22Rv1 (cell line): Measurements from ENCODE around the gene ARSG.

Experiments
- H3K27ac ChIP-seq: fragments of 450-650 bp; 2 replicates; pipeline ENCODE4 v1.5.1; 2017
- CTCF ChIP-seq: fragments of 450-650 bp; IDR thresholded peaks from 2 replicates; pipeline ENCODE4 v1.5.1; 2017; ENCODE audit warnings: mild to moderate bottlenecking
- ZFX ChIP-seq: fragments of 450-650 bp; IDR thresholded peaks from 2 replicates; pipeline ENCODE4 v1.6.1; 2017; ENCODE audit warnings: antibody characterized with exemption, borderline replicate concordance

ARSG gene

DNA sequence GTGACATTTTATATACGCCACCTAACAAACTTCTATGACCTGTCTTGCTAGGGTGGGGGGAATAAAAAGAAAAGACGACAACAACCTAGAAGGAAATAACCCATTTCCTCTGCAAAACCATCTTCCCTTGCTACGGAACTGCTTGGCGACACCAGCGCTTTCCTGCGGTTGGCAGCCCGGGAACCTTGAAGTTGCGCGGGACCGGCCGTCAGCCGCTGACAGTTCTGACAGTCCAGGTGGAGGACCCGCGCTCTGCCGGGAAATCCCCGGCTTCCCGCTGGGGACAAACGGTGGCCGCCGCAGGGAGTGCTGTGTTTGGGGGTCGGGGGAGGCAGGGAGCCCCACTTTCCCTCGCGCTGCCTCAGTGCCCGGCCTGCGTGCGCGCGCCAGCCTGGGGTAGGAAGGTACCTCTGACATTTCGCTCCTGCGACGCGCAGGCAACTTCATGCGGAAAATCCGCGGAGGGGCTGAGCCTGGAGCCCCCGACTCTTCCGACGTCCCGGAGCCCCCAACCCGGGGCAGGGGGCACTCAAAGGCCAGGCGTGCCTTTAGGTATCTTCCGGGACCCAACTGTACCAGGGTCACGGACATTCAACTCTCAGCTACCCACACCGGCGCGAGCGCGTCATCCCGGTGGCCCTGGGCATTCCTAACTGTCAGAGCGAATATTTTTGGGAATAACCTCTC lies 884 bp upstream of the ARSG start:
- peak overlapping the region; percentile 84 for H3K27ac ChIP-seq
- no peak for TF ChIP-seq ZFX
- TF ChIP-seq CTCF: no peak

- peak overlapping the region; percentile 84 for H3K27ac ChIP-seq
- TF ChIP-seq CTCF (peak; percentile 28; the same call in 1 of the 2 replicates), ZFX (no peak)
Observed at GRCh38 chr17:68291836-68292688, 767 bp downstream of the ARSG start.

GRCh38 chr17:68292689-68293040 lies 1.4 kb downstream of the ARSG start:
- H3K27ac ChIP-seq: peak overlapping the region; percentile 84
- TF ChIP-seq ZFX (no peak), CTCF (no peak)

- TF ChIP-seq ZFX (no peak), CTCF (no peak)
- H3K27ac ChIP-seq: no peak overlapping the region
Observed at GRCh38 chr17:68293490-68294195, 2.3 kb downstream of the ARSG start.

DNA sequence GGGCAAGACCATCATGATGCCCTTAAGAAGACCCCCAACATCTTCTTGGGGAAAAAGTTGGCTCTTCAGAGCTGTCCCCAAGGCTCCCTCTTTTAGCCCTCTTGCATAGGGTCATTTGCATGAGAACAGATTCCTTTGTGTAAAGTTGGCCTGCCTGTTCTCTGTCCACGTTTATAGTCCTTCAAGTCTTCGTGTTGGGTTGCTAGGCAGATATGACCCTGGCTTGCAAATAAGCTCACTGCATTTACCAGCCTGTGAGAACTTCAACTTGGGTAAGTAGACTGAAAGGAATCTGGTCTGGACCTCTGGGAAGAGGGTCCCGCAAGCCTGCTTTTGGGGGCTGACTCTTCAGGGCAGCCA lies 2.9 kb downstream of the ARSG start:
- TF ChIP-seq CTCF (no peak), ZFX (no peak)
- no peak overlapping the region for H3K27ac ChIP-seq

- no peak overlapping the region for H3K27ac ChIP-seq
- no peak for TF ChIP-seq ZFX
- TF ChIP-seq CTCF: no peak
Observed at GRCh38 chr17:68294617-68295016, 3.3 kb downstream of the ARSG start.

GRCh38 chr17:68295086-68295485 lies 3.8 kb downstream of the ARSG start:
- no peak for TF ChIP-seq ZFX
- no peak for TF ChIP-seq CTCF
- no peak overlapping the region for H3K27ac ChIP-seq
